Activated T-cell treated with anti-CD3 and anti-CD28 coated beads for 24 hours (primary cell): ENCODE measurements around the gene ROGDI.
"Not testable (repeated sequence)": the region's sequence is repeated elsewhere in the genome, so short reads cannot be mapped to it uniquely, and the experiment has no call there.

Experiments
- DNase-seq: peaks from one replicate; pipeline ENCODE4 v3.0.0-alpha.2; 2020; ENCODE audit warnings: low read depth

ROGDI gene

GRCh38 chr16:4790871-4791270 is 11.6 kb downstream of the ROGDI start:
- no peak for DNase-seq

- no peak for DNase-seq
Observed at GRCh38 chr16:4790261-4790660, 12.2 kb downstream of the ROGDI start.

GRCh38 chr16:4788910-4789309 is 13.5 kb downstream of the ROGDI start:
- DNase-seq: no peak

- DNase-seq: no peak
Observed at GRCh38 chr16:4788489-4788889, 13.9 kb downstream of the ROGDI start.

- DNase-seq: no peak
Observed at GRCh38 chr16:4787627-4788482, 14.6 kb downstream of the ROGDI start, which contains the start of gene SEPTIN12. Gene SEPTIN12 (minus strand): TSS chr16:4788345. CDS start chr16:4787645, 700 bp downstream.

GRCh38 chr16:4787068-4787467 is 15.4 kb downstream of the ROGDI start:
- DNase-seq: no peak

- DNase-seq: no peak
Observed at GRCh38 chr16:4785758-4786433, 16.5 kb downstream of the ROGDI start.

- not testable (repeated sequence) for DNase-seq
Observed at GRCh38 chr16:4784444-4784987, 17.9 kb downstream of the ROGDI start.

- DNase-seq: no peak
Observed at GRCh38 chr16:4783951-4784336, 18.5 kb downstream of the ROGDI start.

- no peak for DNase-seq
Observed at GRCh38 chr16:4783251-4783950, 19.0 kb downstream of the ROGDI start.

- no peak for DNase-seq
Observed at GRCh38 chr16:4780235-4780634, 22.2 kb downstream of the ROGDI start.

GRCh38 chr16:4778050-4778392 is 24.4 kb downstream of the ROGDI start:
- DNase-seq: no peak

- DNase-seq: no peak
Observed at GRCh38 chr16:4777339-4778049, 24.9 kb downstream of the ROGDI start.

GRCh38 chr16:4776141-4776705 is 26.2 kb downstream of the ROGDI start:
- no peak for DNase-seq

- no peak for DNase-seq
Observed at GRCh38 chr16:4775005-4775404, 27.4 kb downstream of the ROGDI start.

- no peak for DNase-seq
Observed at GRCh38 chr16:4772351-4772750, 30.1 kb downstream of the ROGDI start.

- no peak for DNase-seq
Observed at GRCh38 chr16:4771646-4772045, 30.8 kb downstream of the ROGDI start.

- no peak for DNase-seq
Observed at GRCh38 chr16:4769306-4769638, 33.2 kb downstream of the ROGDI start.

- DNase-seq: peak; percentile 90
Observed at GRCh38 chr16:4768549-4769305, 33.7 kb downstream of the ROGDI start.

GRCh38 chr16:4767872-4768548 is 34.4 kb downstream of the ROGDI start:
- DNase-seq: no peak
